ENCODE measurements around the gene NAAA.
A peak's percentile ranks its signal among the peaks of the same experiment; 100 is the strongest.
"Not testable (repeated sequence)": the region's sequence is repeated elsewhere in the genome, so short reads cannot be mapped to it uniquely, and the experiment has no call there.

Gene NAAA

DNA sequence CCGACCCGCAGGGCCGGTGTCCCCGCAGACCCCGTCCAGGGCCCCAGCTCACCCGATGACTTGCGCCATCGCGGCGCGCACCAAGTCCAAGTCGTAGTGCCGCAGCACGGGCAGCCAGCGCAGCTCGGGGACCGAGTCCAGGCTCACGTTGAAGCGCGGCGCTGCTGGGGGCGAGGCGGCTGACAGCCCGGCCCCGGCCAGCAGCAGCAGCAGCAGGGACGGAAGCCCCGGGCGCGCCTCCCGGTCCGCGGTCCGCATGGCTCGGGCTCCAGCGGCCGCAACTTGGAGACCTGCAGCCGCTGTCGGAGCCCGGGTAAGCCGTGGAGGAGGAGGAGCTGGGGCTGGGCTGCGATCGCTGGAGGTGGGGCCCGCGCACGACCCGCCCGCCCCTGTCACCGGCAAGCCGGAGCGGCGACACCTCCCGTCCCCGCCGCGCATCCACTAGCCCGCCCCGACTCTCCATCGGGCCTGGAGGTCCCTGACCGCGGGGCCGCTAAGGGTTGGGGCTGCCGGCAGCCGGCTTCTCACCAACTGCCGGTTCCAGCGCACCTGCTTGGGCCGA is at the start of gene NAAA:
Gene NAAA, minus strand, starts transcription at position 322 of the 562 bp plus-strand sequence. Its CDS starts 64 bp downstream, at position 258.
- DNase-seq, result peak; percentile 79

- DNase-seq, result peak; percentile 6
These were observed 49.2 kb upstream of the NAAA start for GRCh38 chr4:75989846-75990528.

GRCh38 chr4:75985116-75985515 is 44.3 kb upstream of the NAAA start:
- DNase-seq, result no peak

DNA sequence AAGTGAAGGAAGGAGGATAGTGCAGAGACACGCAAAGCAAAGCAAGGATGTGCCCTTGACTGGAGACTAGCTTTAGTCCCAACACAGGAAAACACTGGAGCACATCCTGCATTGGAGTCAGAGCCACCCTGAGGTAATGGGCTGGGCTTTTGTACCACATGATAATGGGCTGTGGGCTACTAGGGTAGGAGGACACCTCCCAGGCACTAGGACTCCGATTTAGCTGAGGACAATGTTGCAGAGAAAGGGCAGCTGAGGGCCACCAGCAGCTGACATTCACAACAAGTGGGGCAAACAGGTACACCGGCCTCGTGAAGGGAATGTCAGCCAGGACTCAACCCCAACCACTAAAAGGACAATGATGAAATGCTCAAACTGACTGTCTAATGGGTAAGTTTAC is 39.8 kb upstream of the NAAA start:
- DNase-seq, result no peak

DNA sequence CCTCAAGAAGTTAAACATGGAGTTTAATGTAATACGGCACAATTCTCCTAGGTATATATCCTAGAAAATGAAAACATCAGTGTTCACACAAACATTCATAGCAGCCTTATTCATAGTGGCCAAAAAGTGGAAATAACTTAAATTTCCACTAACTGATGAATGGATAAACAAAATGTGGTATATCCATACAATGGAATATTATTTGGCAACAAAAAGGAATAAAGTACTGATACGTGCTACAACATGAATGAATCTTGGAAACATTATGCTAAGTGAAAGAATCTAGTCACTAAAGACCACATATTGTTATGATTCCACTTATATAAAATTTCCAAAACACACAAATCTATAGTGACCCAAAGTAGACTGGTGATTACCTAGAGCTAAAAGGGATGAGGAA is 35.4 kb upstream of the NAAA start:
- no peak for DNase-seq

DNA sequence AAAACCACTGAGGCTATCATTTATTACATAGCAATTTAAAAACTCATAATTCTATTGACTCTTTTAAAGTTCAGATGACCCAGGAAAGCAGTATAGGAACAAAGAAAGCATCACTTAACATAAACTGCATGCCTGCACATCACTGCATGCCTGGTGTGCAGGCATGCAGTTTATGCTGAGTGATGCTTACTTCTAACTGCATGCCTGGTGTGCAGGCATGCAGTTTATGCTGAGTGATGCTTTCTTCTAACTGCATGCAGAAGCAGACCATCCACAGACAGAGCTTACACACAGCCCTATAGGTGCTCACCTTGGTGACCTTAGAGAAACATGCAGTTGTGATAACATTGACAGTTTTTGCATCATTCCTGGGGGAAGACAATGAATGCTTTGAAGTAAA is 33.0 kb upstream of the NAAA start:
- DNase-seq, result no peak

DNA sequence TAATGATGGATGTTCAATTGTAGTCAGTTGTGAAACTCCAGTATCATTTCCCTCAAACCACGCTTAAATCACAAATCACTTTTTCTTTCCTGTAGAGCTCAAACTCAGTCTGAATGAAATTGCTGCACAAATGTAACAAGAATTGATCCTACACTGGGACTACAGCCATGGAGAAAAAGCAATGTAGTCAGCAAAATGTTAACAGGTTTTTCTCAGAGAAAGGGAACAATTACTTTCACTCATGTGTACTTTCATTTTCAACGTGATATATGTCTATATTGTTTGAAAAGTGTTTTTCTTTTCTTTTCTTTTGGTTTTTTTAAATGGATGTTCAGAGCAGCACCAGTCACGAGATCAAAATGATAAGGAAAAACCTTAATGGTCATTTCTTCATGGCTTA is 27.3 kb upstream of the NAAA start:
- DNase-seq, result no peak

DNA sequence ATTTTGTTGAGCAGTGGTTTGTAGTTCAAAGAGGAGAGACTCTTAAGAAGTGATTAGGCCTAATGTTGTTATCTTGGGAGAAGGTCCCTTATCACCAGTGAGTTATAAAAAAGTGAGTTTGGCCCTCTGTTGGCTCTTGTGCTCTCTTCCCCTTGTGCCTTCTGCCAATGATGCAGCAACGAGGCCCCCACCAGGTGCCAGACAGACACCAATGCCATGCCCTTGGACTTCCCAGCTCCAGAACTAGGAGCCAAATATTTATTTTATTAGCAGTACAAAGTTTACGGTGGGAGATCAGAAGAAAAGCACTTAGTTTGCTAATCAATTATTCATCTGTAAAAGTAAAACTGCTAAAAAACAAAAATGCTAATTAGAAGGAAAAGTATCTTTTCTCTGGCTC is 22.7 kb upstream of the NAAA start:
- DNase-seq, result no peak

- not testable (repeated sequence) for DNase-seq
These were observed 21.3 kb upstream of the NAAA start for GRCh38 chr4:75962072-75962471.

- not testable (repeated sequence) for DNase-seq
These were observed 17.7 kb upstream of the NAAA start for GRCh38 chr4:75958546-75958945.

DNA sequence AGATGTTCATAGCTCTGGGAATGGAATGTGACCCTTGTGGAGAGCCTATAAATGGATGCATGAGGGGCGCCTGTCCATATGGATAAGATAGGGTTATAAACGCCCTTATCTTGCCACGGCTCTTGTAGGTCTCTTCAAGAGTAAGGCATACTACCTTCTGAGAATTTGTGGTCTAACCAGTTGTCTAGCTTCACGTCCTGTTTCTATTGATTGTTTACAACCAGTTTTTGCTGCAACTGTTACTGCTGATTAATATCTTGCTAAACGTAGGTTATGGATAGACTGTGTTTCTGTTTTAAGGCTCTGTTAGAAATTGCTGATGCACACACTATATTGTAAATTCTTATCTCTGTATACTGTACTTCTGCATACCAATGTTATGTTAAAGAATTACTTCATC is 14.0 kb upstream of the NAAA start:
- not testable (repeated sequence) for DNase-seq

- no peak for DNase-seq
These were observed 12.7 kb upstream of the NAAA start for GRCh38 chr4:75953509-75953908.

- no peak for DNase-seq
These were observed 9.5 kb upstream of the NAAA start for GRCh38 chr4:75950213-75950815.

DNA sequence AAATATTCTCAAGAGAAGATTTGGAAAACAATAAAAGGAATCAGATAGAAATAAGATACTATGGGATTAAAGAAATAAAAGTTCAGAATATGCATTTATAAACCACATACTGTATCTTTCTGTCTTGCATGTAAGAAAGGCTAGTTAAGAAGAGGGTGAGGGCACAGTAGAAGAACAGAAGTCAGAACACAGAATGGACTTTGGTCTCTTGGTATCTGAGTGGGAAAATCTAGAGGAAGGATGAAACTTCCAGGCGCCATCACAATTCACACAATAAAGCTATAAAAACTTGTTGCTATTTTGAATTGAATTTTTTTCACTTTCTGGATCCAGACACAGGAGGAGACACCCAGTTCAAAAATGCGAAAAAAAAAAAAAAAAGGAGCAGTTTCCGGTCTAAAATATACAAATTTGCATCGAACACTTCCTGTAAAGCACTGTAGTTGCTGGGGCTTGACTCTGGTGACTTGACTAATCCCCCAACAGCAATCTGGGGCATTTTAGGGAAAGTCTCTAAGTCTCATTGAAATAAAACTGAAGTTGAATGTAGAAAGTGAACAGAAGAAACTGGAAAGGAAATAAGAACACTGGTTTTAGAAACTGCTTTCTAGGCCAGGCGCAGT is 8.1 kb upstream of the NAAA start:
- no peak for DNase-seq

GRCh38 chr4:75939890-75940691 is 722 bp downstream of the NAAA start:
- peak; percentile 77 for DNase-seq

DNA sequence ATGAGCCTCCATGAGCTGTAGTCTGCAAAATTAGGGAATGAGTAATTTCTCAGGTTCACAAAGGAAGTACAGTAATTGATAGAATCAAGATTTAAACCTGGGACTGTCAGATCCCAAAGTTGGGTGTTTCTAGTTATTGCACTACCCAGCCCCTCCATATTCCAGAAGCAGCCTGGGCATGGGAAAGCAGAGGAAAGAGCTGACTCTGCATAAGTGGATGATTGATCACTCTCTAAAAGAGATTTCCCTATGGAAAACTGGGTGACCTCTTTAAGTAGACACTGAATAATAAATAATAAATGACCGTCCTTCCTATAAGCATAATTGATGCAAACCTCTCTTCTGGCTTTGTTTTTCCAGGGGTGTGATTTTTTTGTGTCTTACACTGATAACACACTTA is 5.2 kb downstream of the NAAA start:
- DNase-seq, result no peak

GRCh38 chr4:75930152-75930551 is 10.7 kb downstream of the NAAA start:
- DNase-seq, result no peak

- DNase-seq, result not testable (repeated sequence)
These were observed 15.9 kb downstream of the NAAA start for GRCh38 chr4:75924916-75925315.

GRCh38 chr4:75924309-75924827 is 16.4 kb downstream of the NAAA start:
- DNase-seq, result no peak

GRCh38 chr4:75922588-75922987 is 18.2 kb downstream of the NAAA start:
- DNase-seq, result no peak

GRCh38 chr4:75921910-75922309 is 18.9 kb downstream of the NAAA start:
- no peak for DNase-seq

GRCh38 chr4:75920327-75920726 is 20.5 kb downstream of the NAAA start:
- DNase-seq, result no peak

GRCh38 chr4:75919920-75920319 is 20.9 kb downstream of the NAAA start:
- no peak for DNase-seq

Measured in stimulated activated CD4-positive, alpha-beta T cell treated with anti-CD3 and anti-CD28 coated beads, Interleukin-4, amount 100 ng/mL, for 24 hours (primary cell).